Endometrium (tissue), 2 donors: ENCODE measurements around the gene NOD1.
"Not testable (repeated sequence)": the region's sequence is repeated elsewhere in the genome, so short reads cannot be mapped to it uniquely, and the experiment has no call there.

Experiments
- FAIRE-seq: peaks from 2 replicates; lab custom pipeline; 2012; peaks lifted over from hg19 to GRCh38; lab: Jason Lieb, UNC
- donor health status: control.
- donor health status: control.

The NOD1 gene

DNA sequence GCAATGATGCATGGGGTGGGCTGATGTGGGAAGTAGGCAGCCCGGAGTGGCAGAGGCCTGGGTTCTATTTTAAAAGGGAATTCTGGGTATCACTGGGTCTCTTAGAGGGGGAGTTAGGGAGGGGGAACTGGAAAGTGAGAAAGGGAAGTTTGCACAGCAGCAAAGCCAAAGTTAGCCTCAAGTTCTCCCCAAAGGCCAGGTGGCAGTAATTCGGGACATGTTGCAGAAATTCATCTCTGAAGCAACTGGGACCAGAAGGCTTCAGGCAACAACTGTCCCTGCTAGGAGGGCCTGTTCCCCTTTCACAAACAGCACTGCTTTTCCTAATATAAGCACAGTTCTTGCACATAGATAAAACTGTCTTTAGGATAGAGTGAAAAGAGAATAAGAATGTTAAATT lies 67.4 kb downstream of the NOD1 start:
- FAIRE-seq = no peak

DNA sequence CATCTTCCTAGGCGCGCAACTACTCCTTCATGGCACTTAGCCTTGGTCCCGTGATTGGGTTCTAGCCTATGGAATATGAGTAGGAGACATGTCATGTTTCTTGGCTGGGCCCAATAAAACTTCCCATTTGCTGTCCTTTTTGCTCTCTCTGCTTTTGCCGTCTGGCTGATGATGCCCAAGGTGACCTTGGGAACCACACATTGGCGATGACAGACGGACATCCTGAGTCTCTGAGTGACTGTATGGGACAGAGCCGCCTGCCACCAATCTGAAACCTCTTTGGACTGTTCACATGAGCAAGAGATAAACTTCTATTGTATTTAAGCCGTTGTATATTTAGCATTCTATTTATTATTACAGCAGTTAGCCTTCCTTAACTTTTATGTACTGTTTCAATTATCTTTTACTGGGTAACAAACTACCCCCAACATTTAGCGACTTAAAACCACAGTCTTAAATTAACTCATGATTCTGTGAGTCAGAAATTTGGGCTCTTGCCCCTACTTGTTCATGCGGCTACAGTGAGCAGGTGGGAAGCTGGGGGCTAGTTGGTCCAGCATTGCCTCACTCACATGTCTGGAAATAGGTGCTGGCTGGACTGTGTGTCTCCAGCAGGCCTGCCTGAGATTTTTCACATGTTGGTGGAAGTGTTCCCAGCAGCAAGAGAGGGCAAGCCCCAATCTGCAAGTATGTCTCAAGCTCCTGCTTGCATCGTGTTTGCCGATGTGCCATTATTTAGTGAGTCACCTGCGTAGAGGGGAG lies 71.7 kb downstream of the NOD1 start:
- FAIRE-seq = no peak

DNA sequence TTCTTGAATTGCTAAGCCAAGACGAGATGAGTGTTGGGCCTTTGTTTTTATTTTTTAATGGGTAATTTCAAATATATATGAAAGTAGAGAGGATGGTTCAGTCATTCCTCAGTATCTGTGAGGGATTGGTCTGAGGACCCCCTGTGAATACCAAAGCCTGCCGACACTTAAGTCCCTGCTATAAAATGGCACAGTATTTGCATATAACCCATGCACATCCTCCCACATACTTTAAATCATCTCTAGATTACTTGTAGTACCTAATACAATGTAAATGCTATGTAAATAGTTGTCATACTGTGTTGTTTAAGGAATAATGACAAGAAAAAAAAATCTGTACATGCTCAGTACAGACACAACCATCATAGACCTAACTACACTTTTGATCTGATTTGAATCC lies 73.4 kb downstream of the NOD1 start:
- no peak for FAIRE-seq

DNA sequence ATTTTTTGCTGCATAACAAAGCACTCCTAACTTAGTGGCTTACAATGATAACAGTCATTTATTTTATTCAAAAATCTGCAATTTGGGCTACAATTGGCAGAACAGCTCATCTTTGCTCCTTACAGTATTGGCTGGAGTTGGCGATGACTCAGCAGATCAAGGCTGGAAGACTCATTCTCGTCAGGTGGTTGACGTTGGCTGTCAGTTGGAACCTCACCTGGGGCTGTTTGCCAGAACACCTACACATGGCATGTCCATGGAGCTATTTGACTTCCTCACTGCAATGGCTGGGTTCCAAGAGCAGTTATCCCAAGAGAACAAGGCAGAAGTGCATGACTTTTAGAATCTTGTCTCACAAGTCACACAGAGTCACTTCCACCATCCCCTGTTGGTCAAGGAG lies 75.1 kb downstream of the NOD1 start:
- no peak for FAIRE-seq

DNA sequence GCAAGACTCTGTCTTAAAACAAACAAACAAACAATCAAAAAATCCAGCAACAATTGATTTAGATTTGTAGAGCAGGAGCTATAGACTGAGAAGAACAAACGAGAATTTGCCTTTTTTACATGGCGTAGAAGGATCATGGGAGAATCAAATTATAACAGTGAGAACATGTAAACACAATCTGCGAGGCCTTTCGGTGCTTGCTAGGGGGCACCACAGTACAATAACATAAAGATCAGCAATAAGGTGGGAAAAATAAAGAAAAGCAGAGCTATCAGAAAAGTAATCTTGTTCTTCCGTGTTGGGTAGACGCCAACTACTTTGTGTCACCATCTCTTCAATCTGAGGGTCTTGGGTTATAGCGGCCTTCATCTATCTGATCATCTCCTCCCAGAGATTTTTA lies 82.2 kb downstream of the NOD1 start:
- no peak for FAIRE-seq

DNA sequence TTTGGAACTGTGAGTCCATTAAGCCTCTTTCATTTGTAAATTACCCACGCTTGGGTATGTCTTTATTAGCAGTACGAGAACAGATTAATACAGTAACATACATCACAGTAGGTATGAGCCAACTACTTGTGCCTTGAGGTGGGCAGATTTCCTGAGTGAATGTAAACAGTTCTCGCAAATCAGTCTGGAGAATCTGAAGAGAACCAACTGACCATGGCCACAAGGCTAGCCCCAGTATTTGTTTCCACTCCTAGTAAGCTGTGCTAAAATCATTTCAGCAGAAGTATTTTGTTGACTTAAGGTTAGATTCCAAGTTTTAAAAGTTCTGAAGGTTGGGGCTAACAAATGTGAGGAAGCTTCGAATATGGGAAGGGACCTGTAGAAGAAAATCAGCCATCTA lies 82.9 kb downstream of the NOD1 start:
- no peak for FAIRE-seq

DNA sequence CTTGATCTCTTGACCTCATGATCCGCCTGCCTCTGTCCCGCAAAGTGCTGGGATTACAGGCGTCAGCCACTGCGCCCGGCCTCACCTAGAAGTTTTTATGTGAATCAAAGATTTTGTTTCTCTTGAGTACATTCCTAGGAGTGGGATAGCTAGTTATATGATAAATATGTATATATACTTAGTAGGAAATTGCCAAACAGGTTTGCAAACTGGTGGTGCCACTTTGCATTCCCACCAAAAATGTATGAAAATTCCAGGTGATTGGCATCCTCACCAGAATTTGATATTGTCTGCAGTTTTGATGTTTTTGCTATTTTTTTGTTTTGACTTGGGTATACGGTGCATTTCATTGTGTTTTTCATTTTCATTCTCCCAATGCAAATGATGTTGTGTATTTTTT lies 86.8 kb downstream of the NOD1 start:
- FAIRE-seq = no peak

DNA sequence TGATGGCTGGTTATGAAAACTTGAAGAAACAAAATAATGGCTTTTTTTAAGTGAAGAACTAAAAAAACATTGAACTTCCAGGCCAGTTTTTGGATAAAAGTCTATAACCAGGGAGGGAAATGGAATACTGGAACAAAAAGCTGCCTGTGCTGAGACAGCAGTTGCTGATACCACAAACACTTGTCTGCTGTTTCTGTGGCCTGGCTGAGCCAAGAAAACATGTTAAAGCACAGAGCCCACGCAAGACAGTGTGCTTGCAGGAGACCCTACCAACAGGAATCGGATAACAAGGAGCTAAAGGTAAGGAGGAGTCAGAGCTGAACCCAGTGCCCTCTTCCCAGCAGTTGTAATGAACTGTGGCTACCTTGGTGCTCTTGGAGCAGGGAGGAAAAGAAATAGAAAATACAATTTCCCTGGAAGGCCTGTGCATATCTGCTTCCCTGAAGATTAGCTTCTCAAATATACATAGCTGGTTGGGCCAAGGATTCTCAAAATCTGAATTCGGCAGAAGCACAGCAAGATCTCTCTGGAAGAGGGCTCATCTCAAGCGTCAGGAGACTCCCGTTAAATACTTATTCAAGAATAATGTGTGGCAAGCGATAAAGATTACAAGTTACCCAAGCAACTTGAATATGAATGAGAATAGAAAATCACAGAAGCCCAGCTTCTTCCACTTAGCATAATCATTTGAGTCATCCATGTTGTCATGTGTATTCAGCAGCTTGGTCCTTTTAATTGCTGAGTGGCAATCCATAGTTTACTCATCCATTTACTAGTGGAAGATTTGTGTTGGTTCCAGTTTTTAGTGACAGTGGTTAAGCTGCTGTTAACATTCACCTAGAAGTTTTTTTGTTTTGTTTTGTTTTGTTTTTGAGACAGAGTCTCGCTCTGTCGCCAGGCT lies 87.6 kb downstream of the NOD1 start:
- FAIRE-seq = no peak

DNA sequence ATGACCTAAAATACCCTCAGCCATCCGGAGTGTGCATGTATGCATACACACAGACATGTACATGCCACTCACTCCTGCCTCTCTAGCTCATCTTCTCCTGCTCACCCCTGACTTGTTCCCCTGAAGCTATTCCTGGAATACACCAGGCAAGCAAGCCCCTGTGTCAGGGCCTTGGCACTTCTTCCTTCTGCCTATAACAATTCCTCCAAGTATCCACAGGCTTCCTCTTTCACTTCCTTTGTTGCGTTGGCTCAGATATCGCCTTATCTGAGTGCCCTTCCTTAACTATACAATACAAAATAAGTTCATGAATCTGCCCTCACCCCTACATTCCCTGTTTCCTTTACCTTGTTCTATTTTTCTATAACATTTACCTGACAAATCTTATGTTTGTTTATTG lies 88.8 kb downstream of the NOD1 start:
- no peak for FAIRE-seq

DNA sequence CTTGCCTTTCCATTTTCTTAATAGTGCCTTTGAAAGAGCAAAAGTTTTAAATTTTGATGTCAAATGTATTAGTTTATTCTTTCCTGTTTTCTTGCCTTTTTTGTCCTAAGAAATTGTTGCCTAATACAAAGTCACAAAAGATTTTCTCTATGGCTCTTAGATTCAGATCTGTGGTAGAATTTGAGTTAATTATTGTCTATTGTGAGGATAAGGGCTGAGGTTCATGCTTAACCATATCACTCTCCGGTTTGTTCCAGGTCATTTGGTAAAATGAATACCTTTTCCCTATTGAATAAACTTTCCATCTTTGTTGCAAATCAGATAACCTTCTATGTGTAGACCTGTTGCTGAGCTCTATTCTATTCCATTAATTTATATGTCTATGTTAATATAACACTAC lies 96.0 kb downstream of the NOD1 start:
- no peak for FAIRE-seq

DNA sequence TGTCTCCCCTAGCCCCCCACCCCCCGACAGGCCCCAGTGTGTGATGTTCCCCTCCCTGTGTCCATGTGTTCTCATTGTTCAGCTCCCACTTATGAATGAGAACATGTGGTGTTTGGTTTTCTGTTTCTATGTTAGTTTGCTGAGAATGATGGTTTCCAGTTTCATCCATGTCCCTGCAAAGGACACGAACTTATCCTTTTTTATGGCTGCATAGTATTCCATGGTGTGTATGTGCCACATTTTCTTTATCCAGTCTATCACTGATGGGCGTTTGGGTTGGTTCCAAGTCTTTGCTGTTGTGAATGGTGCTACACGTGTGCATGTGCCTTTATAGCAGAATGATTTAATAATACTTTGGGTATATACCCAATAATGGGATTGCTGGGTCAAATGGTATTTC lies 97.8 kb downstream of the NOD1 start:
- not testable (repeated sequence) for FAIRE-seq

DNA sequence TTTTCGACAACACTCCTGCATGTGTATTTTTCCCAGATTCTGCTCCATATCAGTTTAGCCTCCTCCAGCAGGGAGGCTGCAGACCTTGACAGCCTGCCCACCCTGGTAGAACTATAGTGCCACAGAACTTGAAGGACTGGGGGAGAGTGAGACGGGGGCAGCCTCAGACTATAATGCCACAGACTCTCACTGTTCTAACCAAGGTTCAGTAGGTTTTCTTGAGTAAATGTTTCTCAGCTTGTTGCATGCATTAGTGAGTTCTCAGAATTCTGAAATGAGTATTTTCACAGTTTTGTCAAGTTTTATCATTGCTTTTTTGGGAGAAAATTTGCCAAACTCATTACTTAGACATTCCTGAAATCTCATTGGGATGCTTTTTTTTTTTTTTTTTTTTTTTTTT lies 98.3 kb downstream of the NOD1 start:
- FAIRE-seq = no peak

DNA sequence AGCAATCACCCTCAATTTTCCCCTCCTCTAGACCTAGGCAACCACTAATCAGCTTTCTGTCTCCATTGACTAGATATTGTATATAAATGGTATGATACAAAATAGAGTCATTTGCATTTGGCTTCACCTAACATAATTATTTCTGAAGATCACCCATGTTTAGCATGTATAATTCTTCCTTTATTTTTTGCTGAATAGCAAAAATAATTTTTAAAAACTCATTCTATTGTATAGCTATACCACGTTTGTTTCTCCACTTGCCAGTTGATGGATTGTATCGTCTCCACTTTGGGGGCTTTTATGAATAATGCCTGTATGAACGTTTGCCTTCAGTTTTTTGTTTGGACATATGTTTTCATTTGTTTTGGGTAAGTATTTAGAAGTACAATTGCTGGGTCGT lies 98.8 kb downstream of the NOD1 start:
- FAIRE-seq = no peak

DNA sequence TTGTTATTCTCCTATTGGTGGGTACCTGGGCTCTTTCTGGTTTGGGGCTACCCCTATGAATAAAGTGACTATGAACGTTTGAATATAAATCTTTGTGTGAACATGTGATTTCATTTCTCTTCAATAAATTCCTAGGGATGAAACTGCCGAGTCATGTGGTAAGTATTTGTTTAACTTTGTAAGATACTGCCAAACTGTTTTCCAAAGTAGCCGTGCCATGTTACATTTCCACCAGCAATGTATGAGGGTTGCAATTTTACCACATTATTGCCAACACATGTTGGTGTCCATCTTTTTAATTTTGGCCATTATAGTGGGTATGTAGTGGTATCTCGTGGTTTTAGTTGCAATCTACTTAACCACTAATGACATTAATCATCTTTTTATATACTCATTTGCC lies 99.5 kb downstream of the NOD1 start:
- FAIRE-seq = no peak

DNA sequence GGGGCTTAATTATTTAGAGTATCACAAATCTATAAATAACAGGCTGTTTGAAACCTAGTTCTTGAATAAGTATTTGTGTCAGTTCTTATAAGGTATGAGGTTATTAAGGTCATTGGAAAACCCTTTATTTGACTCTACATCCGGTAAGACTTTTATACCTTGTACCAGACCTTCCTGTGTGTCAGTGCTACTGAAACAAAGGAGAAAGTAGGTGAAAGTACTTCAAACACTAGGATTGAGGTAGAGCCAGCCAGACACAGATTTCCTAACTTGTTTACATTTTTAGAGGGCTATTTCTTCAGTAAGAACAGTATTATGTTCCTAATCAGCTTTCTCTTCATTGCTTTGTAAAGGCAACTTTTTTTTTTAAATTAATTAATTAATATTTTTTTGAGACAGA lies 100.3 kb downstream of the NOD1 start:
- FAIRE-seq = no peak
